ENCODE results near the gene GTF3A. TPM values are rescaled to one million over a fixed set of nuclear protein-coding genes. Genes with fewer than 3 reads are reported as not detected.

The GTF3A gene
- total and polyA plus RNA-seq, 9 of the 15 experiments (the other 6 are each of a cell fraction or from before 2014, with no cell fraction given): 47.5 to 303 (median 174) TPM

DNA sequence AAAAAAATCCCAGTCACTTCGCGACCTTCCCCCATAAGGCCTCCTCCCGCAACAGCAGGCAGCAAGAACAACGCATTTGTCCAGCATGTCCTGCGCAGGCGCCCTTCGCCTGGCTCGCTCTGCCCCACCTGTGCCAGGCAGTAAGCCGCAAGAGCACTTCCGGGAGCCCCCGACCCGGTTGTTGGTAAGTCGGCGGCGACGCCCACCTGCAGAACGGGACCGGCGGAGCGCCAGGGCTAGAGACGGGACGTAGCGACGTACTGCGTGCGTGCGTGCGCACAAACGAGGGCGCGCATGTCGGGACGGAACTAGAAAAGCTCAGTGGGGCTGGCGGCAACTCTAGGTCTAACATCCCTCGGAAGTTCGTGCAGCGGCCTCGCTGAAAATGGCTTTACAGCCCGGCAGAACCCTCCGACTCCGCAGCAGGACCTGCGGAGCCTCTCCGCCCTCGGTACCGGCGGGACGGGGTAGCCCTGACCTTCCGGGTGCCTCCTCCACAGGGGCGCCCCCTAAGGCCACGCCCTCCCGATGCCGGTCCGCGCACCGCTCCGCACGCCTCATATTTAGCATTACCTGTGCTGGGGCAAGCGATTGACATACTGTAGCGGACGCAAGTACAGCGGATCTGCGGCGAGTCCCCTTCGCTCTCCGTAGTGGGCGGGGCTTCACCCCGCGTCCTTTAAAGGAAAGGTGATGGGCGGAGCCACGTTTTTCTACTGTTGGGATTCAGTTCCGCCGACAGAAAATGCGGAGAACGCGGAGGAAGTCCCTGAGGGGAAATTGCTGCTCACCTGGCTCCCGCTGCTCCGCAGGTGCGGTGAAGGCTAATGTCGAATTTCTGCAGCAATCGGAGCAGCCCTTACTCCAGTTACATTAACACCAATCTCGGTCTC lies 25.8 kb downstream of the GTF3A start, which contains the start of gene MTIF3 (continued):
- TF ChIP-seq, protein P1, sequence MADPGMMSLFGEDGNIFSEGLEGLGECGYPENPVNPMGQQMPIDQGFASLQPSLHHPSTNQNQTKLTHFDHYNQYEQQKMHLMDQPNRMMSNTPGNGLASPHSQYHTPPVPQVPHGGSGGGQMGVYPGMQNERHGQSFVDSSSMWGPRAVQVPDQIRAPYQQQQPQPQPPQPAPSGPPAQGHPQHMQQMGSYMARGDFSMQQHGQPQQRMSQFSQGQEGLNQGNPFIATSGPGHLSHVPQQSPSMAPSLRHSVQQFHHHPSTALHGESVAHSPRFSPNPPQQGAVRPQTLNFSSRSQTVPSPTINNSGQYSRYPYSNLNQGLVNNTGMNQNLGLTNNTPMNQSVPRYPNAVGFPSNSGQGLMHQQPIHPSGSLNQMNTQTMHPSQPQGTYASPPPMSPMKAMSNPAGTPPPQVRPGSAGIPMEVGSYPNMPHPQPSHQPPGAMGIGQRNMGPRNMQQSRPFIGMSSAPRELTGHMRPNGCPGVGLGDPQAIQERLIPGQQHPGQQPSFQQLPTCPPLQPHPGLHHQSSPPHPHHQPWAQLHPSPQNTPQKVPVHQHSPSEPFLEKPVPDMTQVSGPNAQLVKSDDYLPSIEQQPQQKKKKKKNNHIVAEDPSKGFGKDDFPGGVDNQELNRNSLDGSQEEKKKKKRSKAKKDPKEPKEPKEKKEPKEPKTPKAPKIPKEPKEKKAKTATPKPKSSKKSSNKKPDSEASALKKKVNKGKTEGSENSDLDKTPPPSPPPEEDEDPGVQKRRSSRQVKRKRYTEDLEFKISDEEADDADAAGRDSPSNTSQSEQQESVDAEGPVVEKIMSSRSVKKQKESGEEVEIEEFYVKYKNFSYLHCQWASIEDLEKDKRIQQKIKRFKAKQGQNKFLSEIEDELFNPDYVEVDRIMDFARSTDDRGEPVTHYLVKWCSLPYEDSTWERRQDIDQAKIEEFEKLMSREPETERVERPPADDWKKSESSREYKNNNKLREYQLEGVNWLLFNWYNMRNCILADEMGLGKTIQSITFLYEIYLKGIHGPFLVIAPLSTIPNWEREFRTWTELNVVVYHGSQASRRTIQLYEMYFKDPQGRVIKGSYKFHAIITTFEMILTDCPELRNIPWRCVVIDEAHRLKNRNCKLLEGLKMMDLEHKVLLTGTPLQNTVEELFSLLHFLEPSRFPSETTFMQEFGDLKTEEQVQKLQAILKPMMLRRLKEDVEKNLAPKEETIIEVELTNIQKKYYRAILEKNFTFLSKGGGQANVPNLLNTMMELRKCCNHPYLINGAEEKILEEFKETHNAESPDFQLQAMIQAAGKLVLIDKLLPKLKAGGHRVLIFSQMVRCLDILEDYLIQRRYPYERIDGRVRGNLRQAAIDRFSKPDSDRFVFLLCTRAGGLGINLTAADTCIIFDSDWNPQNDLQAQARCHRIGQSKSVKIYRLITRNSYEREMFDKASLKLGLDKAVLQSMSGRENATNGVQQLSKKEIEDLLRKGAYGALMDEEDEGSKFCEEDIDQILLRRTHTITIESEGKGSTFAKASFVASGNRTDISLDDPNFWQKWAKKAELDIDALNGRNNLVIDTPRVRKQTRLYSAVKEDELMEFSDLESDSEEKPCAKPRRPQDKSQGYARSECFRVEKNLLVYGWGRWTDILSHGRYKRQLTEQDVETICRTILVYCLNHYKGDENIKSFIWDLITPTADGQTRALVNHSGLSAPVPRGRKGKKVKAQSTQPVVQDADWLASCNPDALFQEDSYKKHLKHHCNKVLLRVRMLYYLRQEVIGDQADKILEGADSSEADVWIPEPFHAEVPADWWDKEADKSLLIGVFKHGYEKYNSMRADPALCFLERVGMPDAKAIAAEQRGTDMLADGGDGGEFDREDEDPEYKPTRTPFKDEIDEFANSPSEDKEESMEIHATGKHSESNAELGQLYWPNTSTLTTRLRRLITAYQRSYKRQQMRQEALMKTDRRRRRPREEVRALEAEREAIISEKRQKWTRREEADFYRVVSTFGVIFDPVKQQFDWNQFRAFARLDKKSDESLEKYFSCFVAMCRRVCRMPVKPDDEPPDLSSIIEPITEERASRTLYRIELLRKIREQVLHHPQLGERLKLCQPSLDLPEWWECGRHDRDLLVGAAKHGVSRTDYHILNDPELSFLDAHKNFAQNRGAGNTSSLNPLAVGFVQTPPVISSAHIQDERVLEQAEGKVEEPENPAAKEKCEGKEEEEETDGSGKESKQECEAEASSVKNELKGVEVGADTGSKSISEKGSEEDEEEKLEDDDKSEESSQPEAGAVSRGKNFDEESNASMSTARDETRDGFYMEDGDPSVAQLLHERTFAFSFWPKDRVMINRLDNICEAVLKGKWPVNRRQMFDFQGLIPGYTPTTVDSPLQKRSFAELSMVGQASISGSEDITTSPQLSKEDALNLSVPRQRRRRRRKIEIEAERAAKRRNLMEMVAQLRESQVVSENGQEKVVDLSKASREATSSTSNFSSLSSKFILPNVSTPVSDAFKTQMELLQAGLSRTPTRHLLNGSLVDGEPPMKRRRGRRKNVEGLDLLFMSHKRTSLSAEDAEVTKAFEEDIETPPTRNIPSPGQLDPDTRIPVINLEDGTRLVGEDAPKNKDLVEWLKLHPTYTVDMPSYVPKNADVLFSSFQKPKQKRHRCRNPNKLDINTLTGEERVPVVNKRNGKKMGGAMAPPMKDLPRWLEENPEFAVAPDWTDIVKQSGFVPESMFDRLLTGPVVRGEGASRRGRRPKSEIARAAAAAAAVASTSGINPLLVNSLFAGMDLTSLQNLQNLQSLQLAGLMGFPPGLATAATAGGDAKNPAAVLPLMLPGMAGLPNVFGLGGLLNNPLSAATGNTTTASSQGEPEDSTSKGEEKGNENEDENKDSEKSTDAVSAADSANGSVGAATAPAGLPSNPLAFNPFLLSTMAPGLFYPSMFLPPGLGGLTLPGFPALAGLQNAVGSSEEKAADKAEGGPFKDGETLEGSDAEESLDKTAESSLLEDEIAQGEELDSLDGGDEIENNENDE (IDR thresholded peaks at IDR 0.05; ENCODE audit: low read depth, low read length): no peak
- TF ChIP-seq ZNF165 (CRISPR knock-in tag; IDR thresholded peaks at IDR 0.05; ENCODE audit: borderline replicate concordance): no peak
- TF ChIP-seq, protein P2, sequence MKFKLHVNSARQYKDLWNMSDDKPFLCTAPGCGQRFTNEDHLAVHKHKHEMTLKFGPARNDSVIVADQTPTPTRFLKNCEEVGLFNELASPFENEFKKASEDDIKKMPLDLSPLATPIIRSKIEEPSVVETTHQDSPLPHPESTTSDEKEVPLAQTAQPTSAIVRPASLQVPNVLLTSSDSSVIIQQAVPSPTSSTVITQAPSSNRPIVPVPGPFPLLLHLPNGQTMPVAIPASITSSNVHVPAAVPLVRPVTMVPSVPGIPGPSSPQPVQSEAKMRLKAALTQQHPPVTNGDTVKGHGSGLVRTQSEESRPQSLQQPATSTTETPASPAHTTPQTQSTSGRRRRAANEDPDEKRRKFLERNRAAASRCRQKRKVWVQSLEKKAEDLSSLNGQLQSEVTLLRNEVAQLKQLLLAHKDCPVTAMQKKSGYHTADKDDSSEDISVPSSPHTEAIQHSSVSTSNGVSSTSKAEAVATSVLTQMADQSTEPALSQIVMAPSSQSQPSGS (CRISPR knock-in tag; IDR thresholded peaks at IDR 0.05): no peak
- TF ChIP-seq MAFG (tag; conservative IDR thresholded peaks at IDR 0.05): no peak
- TF ChIP-seq, protein P3, sequence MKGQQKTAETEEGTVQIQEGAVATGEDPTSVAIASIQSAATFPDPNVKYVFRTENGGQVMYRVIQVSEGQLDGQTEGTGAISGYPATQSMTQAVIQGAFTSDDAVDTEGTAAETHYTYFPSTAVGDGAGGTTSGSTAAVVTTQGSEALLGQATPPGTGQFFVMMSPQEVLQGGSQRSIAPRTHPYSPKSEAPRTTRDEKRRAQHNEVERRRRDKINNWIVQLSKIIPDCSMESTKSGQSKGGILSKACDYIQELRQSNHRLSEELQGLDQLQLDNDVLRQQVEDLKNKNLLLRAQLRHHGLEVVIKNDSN (CRISPR knock-in tag; IDR thresholded peaks at IDR 0.05): no peak
- no peak for TF ChIP-seq RBM34 (IDR thresholded peaks at IDR 0.05; ENCODE audit: borderline replicate concordance, insufficient read depth, low read length)
- TF ChIP-seq NR3C1 (CRISPR knock-in tag; IDR thresholded peaks at IDR 0.05): no peak
- peak; percentile 32; the same call in 1 of the 2 replicates for TF ChIP-seq ZBTB7A (IDR thresholded peaks at IDR 0.05; ENCODE audit: borderline replicate concordance, control insufficient read depth, low read depth, low read length)
- no peak for TF ChIP-seq YBX1 (IDR thresholded peaks at IDR 0.05)
- TF ChIP-seq JUNB (CRISPR knock-in tag; conservative IDR thresholded peaks at IDR 0.05): no peak
- no peak for TF ChIP-seq ARHGAP35 (IDR thresholded peaks at IDR 0.05; ENCODE audit: partially characterized antibody)
- no peak for TF ChIP-seq HLTF (IDR thresholded peaks at IDR 0.05)
- TF ChIP-seq CBX8 (IDR thresholded peaks at IDR 0.05; ENCODE audit: borderline replicate concordance, extremely low read depth, low read depth, low read length, poor library complexity, severe bottlenecking): no peak
- TF ChIP-seq ZSCAN32 (CRISPR knock-in tag; IDR thresholded peaks at IDR 0.05): no peak

All from K562 (cell line).